ENCODE results near the gene USO1.

Gene USO1

GRCh38 chr4:75742451-75742850 is 18.1 kb downstream of the USO1 start:
- no peak for TF ChIP-seq OSR1 (CRISPR knock-in tag; IDR thresholded peaks at IDR 0.05)
- TF ChIP-seq CSDC2 (CRISPR knock-in tag; IDR thresholded peaks at IDR 0.05) = no peak
- no peak for TF ChIP-seq TSHZ2 (CRISPR knock-in tag; IDR thresholded peaks at IDR 0.05)
- no peak for TF ChIP-seq ZNF565 (CRISPR knock-in tag; conservative IDR thresholded peaks at IDR 0.05; ENCODE audit: low read depth)
- no peak for TF ChIP-seq TOX (CRISPR knock-in tag; IDR thresholded peaks at IDR 0.05; ENCODE audit: borderline replicate concordance)
- no peak for TF ChIP-seq CREB5 (CRISPR knock-in tag; IDR thresholded peaks at IDR 0.05; ENCODE audit: low read depth)
- TF ChIP-seq ZC3H10 (CRISPR knock-in tag; IDR thresholded peaks at IDR 0.05) = no peak
- TF ChIP-seq PATZ1 (CRISPR knock-in tag; IDR thresholded peaks at IDR 0.05; ENCODE audit: borderline replicate concordance) = no peak
- ATAC-seq = no peak

GRCh38 chr4:75745161-75745560 is 20.8 kb downstream of the USO1 start:
- peak; percentile 56 for ATAC-seq
- TF ChIP-seq BACH2 (CRISPR knock-in tag; IDR thresholded peaks at IDR 0.05; ENCODE audit: borderline replicate concordance) (no peak), PPARA (CRISPR knock-in tag; IDR thresholded peaks at IDR 0.05; ENCODE audit: borderline replicate concordance) (no peak), SNAI2 (CRISPR knock-in tag; IDR thresholded peaks at IDR 0.05) (no peak), CSRNP3 (CRISPR knock-in tag; IDR thresholded peaks at IDR 0.05) (no peak), ISL1 (CRISPR knock-in tag; IDR thresholded peaks at IDR 0.05) (no peak), RARB (CRISPR knock-in tag; IDR thresholded peaks at IDR 0.05) (no peak), ESRRG (CRISPR knock-in tag; IDR thresholded peaks at IDR 0.05) (no peak), ARNTL (CRISPR knock-in tag; IDR thresholded peaks at IDR 0.05; ENCODE audit: borderline replicate concordance, low read depth) (no peak), GLIS3 (CRISPR knock-in tag; IDR thresholded peaks at IDR 0.05) (no peak), ZFP3 (CRISPR knock-in tag; IDR thresholded peaks at IDR 0.05) (no peak), OSR1 (CRISPR knock-in tag; IDR thresholded peaks at IDR 0.05) (no peak)

- TF ChIP-seq CSRNP3 (CRISPR knock-in tag; IDR thresholded peaks at IDR 0.05) (no peak), TOX (CRISPR knock-in tag; IDR thresholded peaks at IDR 0.05; ENCODE audit: borderline replicate concordance) (no peak), SNAI2 (CRISPR knock-in tag; IDR thresholded peaks at IDR 0.05) (no peak), POU6F1 (CRISPR knock-in tag; IDR thresholded peaks at IDR 0.05; ENCODE audit: borderline replicate concordance, low read depth) (no peak), OSR1 (CRISPR knock-in tag; IDR thresholded peaks at IDR 0.05) (no peak), ZNF70 (CRISPR knock-in tag; IDR thresholded peaks at IDR 0.05) (no peak), ZNF565 (CRISPR knock-in tag; conservative IDR thresholded peaks at IDR 0.05; ENCODE audit: low read depth) (no peak)
- no peak for ATAC-seq
These were observed 21.4 kb downstream of the USO1 start for GRCh38 chr4:75745721-75746199.
